Measurements from ENCODE around the gene TRMT1. TPM values are rescaled to one million over a fixed set of nuclear protein-coding genes. Genes with fewer than 3 reads are reported as not detected.
A peak's percentile ranks its signal among the peaks of the same experiment; 100 is the strongest.

The TRMT1 gene
- polyA plus RNA-seq, 4 donors, result 18.6 to 37.5 (median 28.3) TPM

- WGBS, 3 donors, result 38 to 58% (median 43%) methylated on average over 14 to 16 of the region's 16 CpGs
- peaks cover 0 to 74% (median 2%) of the 10 kb centered on the region in 3 donors for H3K27me3 ChIP-seq (ENCODE audit: control insufficient read depth in 3 of 3, insufficient read depth in 3 of 3, low read length in 3 of 3)
- DNase-seq, result no peak
- H3K9me3 ChIP-seq (ENCODE audit: control insufficient read depth in 2 of 2, insufficient read depth in 1 of 2, low read depth in 1 of 2, low read length in 1 of 2), result no peaks in the 10 kb centered on the region
- FAIRE-seq, result no peak
- peaks cover 0 to 13% (median 0%) of the 10 kb centered on the region in 3 donors for H3K36me3 ChIP-seq (ENCODE audit: control insufficient read depth in 3 of 3, insufficient read depth in 2 of 3, low read depth in 1 of 3, low read length in 3 of 3)
- H3K27ac ChIP-seq (ENCODE audit: low read depth in 1 of 3, low read length in 2 of 3), result no peak overlapping the region
- no peak overlapping the region for H3K4me3 ChIP-seq (ENCODE audit: low read depth in 1 of 3, low read length in 3 of 3)
- H3K4me1 ChIP-seq (ENCODE audit: control insufficient read depth in 3 of 3, insufficient read depth in 2 of 3, low read depth in 1 of 3, low read length in 2 of 3), result peaks cover 2 to 51% (median 10%) of the 10 kb centered on the region in 3 donors
Observed at GRCh38 chr19:13094771-13095392, 21.7 kb downstream of the TRMT1 start.

GRCh38 chr19:13094106-13094504 is 22.4 kb downstream of the TRMT1 start:
- WGBS, 3 donors, result 27 to 38% (median 36%) methylated on average over 5 of the region's 5 CpGs
- FAIRE-seq, result no peak
- H3K4me3 ChIP-seq (ENCODE audit: low read depth in 1 of 3, low read length in 3 of 3), result no peak overlapping the region
- peaks cover 0 to 68% (median 2%) of the 10 kb centered on the region in 3 donors for H3K27me3 ChIP-seq (ENCODE audit: control insufficient read depth in 3 of 3, insufficient read depth in 3 of 3, low read length in 3 of 3)
- DNase-seq, result peak in 1 of 2 donors; percentile 50
- H3K4me1 ChIP-seq (ENCODE audit: control insufficient read depth in 3 of 3, insufficient read depth in 2 of 3, low read depth in 1 of 3, low read length in 2 of 3), result peaks cover 0 to 46% (median 10%) of the 10 kb centered on the region in 3 donors
- H3K27ac ChIP-seq (ENCODE audit: low read depth in 1 of 3, low read length in 2 of 3), result no peak overlapping the region
- no peaks in the 10 kb centered on the region for H3K9me3 ChIP-seq (ENCODE audit: control insufficient read depth in 2 of 2, insufficient read depth in 1 of 2, low read depth in 1 of 2, low read length in 1 of 2)
- peaks cover 0 to 19% (median 0%) of the 10 kb centered on the region in 3 donors for H3K36me3 ChIP-seq (ENCODE audit: control insufficient read depth in 3 of 3, insufficient read depth in 2 of 3, low read depth in 1 of 3, low read length in 3 of 3)

GRCh38 chr19:13093407-13094105 is 23.0 kb downstream of the TRMT1 start:
- FAIRE-seq (no peak), DNase-seq (peak; percentile 84 to 85)
- H3K9me3 ChIP-seq (ENCODE audit: control insufficient read depth in 2 of 2, insufficient read depth in 1 of 2, low read depth in 1 of 2, low read length in 1 of 2), result no peaks in the 10 kb centered on the region
- H3K36me3 ChIP-seq (ENCODE audit: control insufficient read depth in 3 of 3, insufficient read depth in 2 of 3, low read depth in 1 of 3, low read length in 3 of 3), result peaks cover 0 to 20% (median 0%) of the 10 kb centered on the region in 3 donors
- H3K27ac ChIP-seq (ENCODE audit: low read depth in 1 of 3, low read length in 2 of 3), result no peak overlapping the region
- peaks cover 0 to 63% (median 2%) of the 10 kb centered on the region in 3 donors for H3K27me3 ChIP-seq (ENCODE audit: control insufficient read depth in 3 of 3, insufficient read depth in 3 of 3, low read length in 3 of 3)
- H3K4me1 ChIP-seq (ENCODE audit: control insufficient read depth in 3 of 3, insufficient read depth in 2 of 3, low read depth in 1 of 3, low read length in 2 of 3), result peaks cover 0 to 41% (median 7%) of the 10 kb centered on the region in 3 donors
- WGBS, 3 donors, result 42 to 44% (median 42%) methylated on average over 12 of the region's 12 CpGs
- H3K4me3 ChIP-seq (ENCODE audit: low read depth in 1 of 3, low read length in 3 of 3), result no peak overlapping the region

- Histone ChIP-seq H3K4me3 (ENCODE audit: low read depth in 1 of 3, low read length in 3 of 3) (no peak overlapping the region), H3K4me1 (ENCODE audit: control insufficient read depth in 3 of 3, insufficient read depth in 2 of 3, low read depth in 1 of 3, low read length in 2 of 3) (peaks cover 0 to 40% (median 5%) of the 10 kb centered on the region in 3 donors), H3K27ac (ENCODE audit: low read depth in 1 of 3, low read length in 2 of 3) (peak overlapping the region in 1 of 3 donors; percentile 1), H3K9me3 (ENCODE audit: control insufficient read depth in 2 of 2, insufficient read depth in 1 of 2, low read depth in 1 of 2, low read length in 1 of 2) (no peaks in the 10 kb centered on the region), H3K36me3 (ENCODE audit: control insufficient read depth in 3 of 3, insufficient read depth in 2 of 3, low read depth in 1 of 3, low read length in 3 of 3) (peaks cover 0 to 20% (median 0%) of the 10 kb centered on the region in 3 donors), H3K27me3 (ENCODE audit: control insufficient read depth in 3 of 3, insufficient read depth in 3 of 3, low read length in 3 of 3) (peaks cover 0 to 56% (median 2%) of the 10 kb centered on the region in 3 donors)
- no peak for DNase-seq
- WGBS, 3 donors, result 67 to 69% (median 69%) methylated on average over 10 to 14 of the region's 14 CpGs
- no peak for FAIRE-seq
Observed at GRCh38 chr19:13092606-13093235, 23.8 kb downstream of the TRMT1 start.

- 80 to 100% (median 96%) methylated on average over 2 of the region's 2 CpGs for WGBS, 3 donors
- H3K27me3 ChIP-seq (ENCODE audit: control insufficient read depth in 3 of 3, insufficient read depth in 3 of 3, low read length in 3 of 3), result peaks cover 0 to 54% (median 2%) of the 10 kb centered on the region in 3 donors
- no peak overlapping the region for H3K4me3 ChIP-seq (ENCODE audit: low read depth in 1 of 3, low read length in 3 of 3)
- peaks cover 0 to 40% (median 5%) of the 10 kb centered on the region in 3 donors for H3K4me1 ChIP-seq (ENCODE audit: control insufficient read depth in 3 of 3, insufficient read depth in 2 of 3, low read depth in 1 of 3, low read length in 2 of 3)
- no peaks in the 10 kb centered on the region for H3K9me3 ChIP-seq (ENCODE audit: control insufficient read depth in 2 of 2, insufficient read depth in 1 of 2, low read depth in 1 of 2, low read length in 1 of 2)
- peak overlapping the region in 2 of 3 donors; percentile 1 to 11 for H3K27ac ChIP-seq (ENCODE audit: low read depth in 1 of 3, low read length in 2 of 3)
- FAIRE-seq (no peak), DNase-seq (no peak)
- H3K36me3 ChIP-seq (ENCODE audit: control insufficient read depth in 3 of 3, insufficient read depth in 2 of 3, low read depth in 1 of 3, low read length in 3 of 3), result peaks cover 0 to 23% (median 0%) of the 10 kb centered on the region in 3 donors
Observed at GRCh38 chr19:13092158-13092543, 24.4 kb downstream of the TRMT1 start.

GRCh38 chr19:13091400-13092157 is 25.0 kb downstream of the TRMT1 start:
- DNase-seq, result peak in 1 of 2 donors; percentile 69
- H3K36me3 ChIP-seq (ENCODE audit: control insufficient read depth in 3 of 3, insufficient read depth in 2 of 3, low read depth in 1 of 3, low read length in 3 of 3), result peaks cover 0 to 25% (median 0%) of the 10 kb centered on the region in 3 donors
- H3K27ac ChIP-seq (ENCODE audit: low read depth in 1 of 3, low read length in 2 of 3), result peak overlapping the region in 2 of 3 donors; percentile 11 to 42
- peaks cover 0 to 54% (median 2%) of the 10 kb centered on the region in 3 donors for H3K27me3 ChIP-seq (ENCODE audit: control insufficient read depth in 3 of 3, insufficient read depth in 3 of 3, low read length in 3 of 3)
- WGBS, 3 donors, result 57 to 86% (median 79%) methylated on average over 25 of the region's 25 CpGs
- H3K9me3 ChIP-seq (ENCODE audit: control insufficient read depth in 2 of 2, insufficient read depth in 1 of 2, low read depth in 1 of 2, low read length in 1 of 2), result no peaks in the 10 kb centered on the region
- no peak for FAIRE-seq
- H3K4me3 ChIP-seq (ENCODE audit: low read depth in 1 of 3, low read length in 3 of 3), result no peak overlapping the region
- H3K4me1 ChIP-seq (ENCODE audit: control insufficient read depth in 3 of 3, insufficient read depth in 2 of 3, low read depth in 1 of 3, low read length in 2 of 3), result peaks cover 0 to 40% (median 4%) of the 10 kb centered on the region in 3 donors

GRCh38 chr19:13090511-13091231 is 25.9 kb downstream of the TRMT1 start:
- H3K4me3 ChIP-seq (ENCODE audit: low read depth in 1 of 3, low read length in 3 of 3), result no peak overlapping the region
- DNase-seq (no peak), FAIRE-seq (no peak)
- peaks cover 0 to 32% (median 0%) of the 10 kb centered on the region in 3 donors for H3K4me1 ChIP-seq (ENCODE audit: control insufficient read depth in 3 of 3, insufficient read depth in 2 of 3, low read depth in 1 of 3, low read length in 2 of 3)
- peaks cover 0 to 54% (median 0%) of the 10 kb centered on the region in 3 donors for H3K27me3 ChIP-seq (ENCODE audit: control insufficient read depth in 3 of 3, insufficient read depth in 3 of 3, low read length in 3 of 3)
- no peak overlapping the region for H3K27ac ChIP-seq (ENCODE audit: low read depth in 1 of 3, low read length in 2 of 3)
- peaks cover 0 to 27% (median 0%) of the 10 kb centered on the region in 3 donors for H3K36me3 ChIP-seq (ENCODE audit: control insufficient read depth in 3 of 3, insufficient read depth in 2 of 3, low read depth in 1 of 3, low read length in 3 of 3)
- WGBS, 3 donors, result 78 to 91% (median 80%) methylated on average over 8 to 10 of the region's 10 CpGs
- no peaks in the 10 kb centered on the region for H3K9me3 ChIP-seq (ENCODE audit: control insufficient read depth in 2 of 2, insufficient read depth in 1 of 2, low read depth in 1 of 2, low read length in 1 of 2)
